ENCODE measurements around the gene CCNB1.
"Not testable (repeated sequence)": the region's sequence is repeated elsewhere in the genome, so short reads cannot be mapped to it uniquely, and the experiment has no call there.

CCNB1 gene

GRCh38 chr5:69166686-69167492, at the start of gene CCNB1:
Gene CCNB1, plus strand, starts transcription at chr5:69167150. Its CDS starts 113 bp downstream, at chr5:69167263.
- DNase-seq: peak; percentile 98

GRCh38 chr5:69129413-69129812, 37.5 kb upstream of the CCNB1 start:
- DNase-seq: no peak

GRCh38 chr5:69130241-69130640, 36.7 kb upstream of the CCNB1 start:
- DNase-seq: no peak

- no peak for DNase-seq
Measured at GRCh38 chr5:69131304-69131703, 35.6 kb upstream of the CCNB1 start.

- DNase-seq: no peak
Measured at GRCh38 chr5:69134126-69134525, 32.8 kb upstream of the CCNB1 start.

GRCh38 chr5:69136293-69136692, 30.7 kb upstream of the CCNB1 start:
- no peak for DNase-seq

- DNase-seq: not testable (repeated sequence)
Measured at GRCh38 chr5:69137208-69137607, 29.7 kb upstream of the CCNB1 start.

- no peak for DNase-seq
Measured at GRCh38 chr5:69137807-69138206, 29.1 kb upstream of the CCNB1 start.

- no peak for DNase-seq
Measured at GRCh38 chr5:69138766-69139165, 28.2 kb upstream of the CCNB1 start.

- not testable (repeated sequence) for DNase-seq
Measured at GRCh38 chr5:69140239-69140638, 26.7 kb upstream of the CCNB1 start.

GRCh38 chr5:69140827-69141226, 26.1 kb upstream of the CCNB1 start:
- DNase-seq: no peak

- DNase-seq: not testable (repeated sequence)
Measured at GRCh38 chr5:69148576-69148975, 18.4 kb upstream of the CCNB1 start.

GRCh38 chr5:69148981-69149675, 17.8 kb upstream of the CCNB1 start:
- DNase-seq: no peak

- no peak for DNase-seq
Measured at GRCh38 chr5:69149676-69150010, 17.3 kb upstream of the CCNB1 start.

GRCh38 chr5:69152731-69153130, 14.2 kb upstream of the CCNB1 start:
- DNase-seq: no peak

GRCh38 chr5:69156456-69156855, 10.5 kb upstream of the CCNB1 start:
- DNase-seq: no peak

- no peak for DNase-seq
Measured at GRCh38 chr5:69158039-69158438, 8.9 kb upstream of the CCNB1 start.

GRCh38 chr5:69160651-69161050, 6.3 kb upstream of the CCNB1 start:
- no peak for DNase-seq

GRCh38 chr5:69167493-69167855, 524 bp downstream of the CCNB1 start:
- DNase-seq: no peak

- no peak for DNase-seq
Measured at GRCh38 chr5:69167929-69168328, 979 bp downstream of the CCNB1 start.

GRCh38 chr5:69170495-69170894, 3.5 kb downstream of the CCNB1 start:
- DNase-seq: no peak

- DNase-seq: no peak
Measured at GRCh38 chr5:69170969-69171368, 4.0 kb downstream of the CCNB1 start.

GRCh38 chr5:69181659-69182293, 14.8 kb downstream of the CCNB1 start:
- not testable (repeated sequence) for DNase-seq

- DNase-seq: no peak
Measured at GRCh38 chr5:69184621-69185020, 17.7 kb downstream of the CCNB1 start.

All from stimulated activated CD4-positive, alpha-beta T cell treated with anti-CD3 and anti-CD28 coated beads, Interleukin-12 subunit alpha, Interleukin-12 subunit beta, amount 100 ng/mL, for 4 hours (primary cell).